Measurements from ENCODE around the gene EEPD1.
"Not testable (repeated sequence)": the region's sequence is repeated elsewhere in the genome, so short reads cannot be mapped to it uniquely, and the experiment has no call there.

Gene EEPD1

DNA sequence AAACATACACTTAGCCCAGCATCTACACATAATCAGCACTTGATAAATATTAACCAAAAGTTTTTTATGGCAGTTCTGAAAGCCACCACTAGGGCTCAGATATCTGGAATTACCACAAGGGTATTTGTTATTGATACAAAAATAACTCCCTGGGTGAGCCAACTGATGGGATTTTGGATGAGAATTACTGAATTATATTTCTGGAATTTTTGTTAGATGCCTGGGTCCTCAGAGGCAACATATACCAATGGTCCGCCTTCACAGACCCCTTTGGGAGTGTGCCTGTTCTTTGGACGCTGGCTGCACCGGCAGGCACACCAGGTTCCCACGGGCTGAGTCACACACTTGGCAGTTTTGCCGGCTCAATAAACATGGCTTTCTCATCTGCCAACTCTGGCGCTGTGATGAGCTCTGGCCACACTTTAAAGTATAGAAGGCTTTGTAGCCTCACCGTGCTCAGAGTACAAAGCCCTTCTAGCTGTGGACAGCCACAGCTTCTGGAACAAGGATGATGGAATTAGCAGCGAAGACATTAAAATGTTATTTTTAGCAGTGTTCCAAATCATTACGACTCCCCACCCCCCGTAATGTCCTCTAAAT, 24.5 kb upstream of the EEPD1 start:
- DNase-seq (ENCODE audit: low spot score) = no peak

DNA sequence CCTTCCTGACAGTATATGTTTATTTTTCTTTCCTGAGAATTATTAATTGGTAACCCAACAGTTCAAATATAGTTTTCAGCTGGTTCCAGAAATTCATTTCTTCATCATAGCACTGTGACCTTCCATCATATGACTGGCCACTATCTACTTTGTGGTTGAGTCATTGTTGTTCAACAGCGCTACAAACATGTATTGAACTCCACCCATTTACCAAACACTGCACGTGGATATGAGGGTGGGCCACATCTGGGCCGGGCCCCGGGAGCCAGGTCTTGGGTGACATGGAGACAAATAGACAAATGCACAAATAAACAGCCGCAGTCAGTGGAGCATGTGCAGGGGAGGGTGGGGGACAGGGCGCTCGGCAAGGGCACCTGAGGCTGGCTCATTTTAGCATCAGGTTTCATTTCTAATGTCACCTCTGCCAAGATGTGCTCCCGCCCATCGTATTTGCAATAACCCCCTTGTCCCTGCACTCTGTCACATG, 24.0 kb upstream of the EEPD1 start:
- DNase-seq (ENCODE audit: low spot score) = no peak

GRCh38 chr7:36130236-36130945, 22.7 kb upstream of the EEPD1 start:
- DNase-seq (ENCODE audit: low spot score) = no peak

DNA sequence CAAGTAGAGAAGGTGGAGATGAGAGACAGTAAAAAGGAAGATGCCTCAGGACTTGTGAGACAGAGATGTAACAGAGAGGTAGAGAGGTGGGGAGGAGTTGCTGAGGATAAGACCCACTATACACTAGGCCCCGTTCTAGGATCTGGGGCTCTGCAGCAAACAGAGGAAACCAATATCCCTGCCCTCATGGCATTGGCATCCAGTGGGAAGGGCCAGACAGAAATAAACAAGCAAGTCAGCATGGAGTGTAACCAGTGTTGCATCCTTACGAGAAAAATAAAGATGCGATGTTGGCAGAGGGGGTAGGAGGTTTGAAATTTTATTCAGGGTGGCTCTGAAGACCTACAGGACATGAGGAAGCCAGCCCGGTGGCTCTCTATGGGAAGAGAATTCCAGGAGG, 22.0 kb upstream of the EEPD1 start:
- no peak for DNase-seq (ENCODE audit: low spot score)

GRCh38 chr7:36131499-36131898, 21.6 kb upstream of the EEPD1 start:
- no peak for DNase-seq (ENCODE audit: low spot score)

GRCh38 chr7:36132012-36132411, 21.0 kb upstream of the EEPD1 start:
- no peak for DNase-seq (ENCODE audit: low spot score)

- DNase-seq (ENCODE audit: low spot score) = no peak
These were observed 17.4 kb upstream of the EEPD1 start for GRCh38 chr7:36135700-36136099.

GRCh38 chr7:36137258-36137657, 15.8 kb upstream of the EEPD1 start:
- no peak for DNase-seq (ENCODE audit: low spot score)

- no peak for DNase-seq (ENCODE audit: low spot score)
These were observed 15.3 kb upstream of the EEPD1 start for GRCh38 chr7:36137754-36138153.

DNA sequence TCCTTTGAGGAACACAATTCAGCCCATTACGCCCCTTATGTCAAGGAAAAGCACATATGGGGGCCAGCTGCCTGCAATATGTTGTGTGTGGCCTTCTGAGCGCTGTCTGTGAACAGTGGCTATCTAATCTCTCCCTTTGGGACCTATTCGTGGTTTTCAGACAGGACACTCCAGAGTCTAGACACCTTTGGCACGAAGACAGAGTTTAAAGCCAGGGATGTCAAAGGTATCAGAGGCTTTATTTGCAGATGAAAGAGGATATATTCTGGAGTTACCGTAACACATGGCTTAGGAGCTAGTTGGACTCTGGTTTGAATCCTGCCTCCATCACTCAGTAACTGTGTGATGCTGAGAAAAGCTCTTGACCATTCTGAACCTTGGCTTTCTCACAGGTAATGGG, 14.8 kb upstream of the EEPD1 start:
- no peak for DNase-seq (ENCODE audit: low spot score)

DNA sequence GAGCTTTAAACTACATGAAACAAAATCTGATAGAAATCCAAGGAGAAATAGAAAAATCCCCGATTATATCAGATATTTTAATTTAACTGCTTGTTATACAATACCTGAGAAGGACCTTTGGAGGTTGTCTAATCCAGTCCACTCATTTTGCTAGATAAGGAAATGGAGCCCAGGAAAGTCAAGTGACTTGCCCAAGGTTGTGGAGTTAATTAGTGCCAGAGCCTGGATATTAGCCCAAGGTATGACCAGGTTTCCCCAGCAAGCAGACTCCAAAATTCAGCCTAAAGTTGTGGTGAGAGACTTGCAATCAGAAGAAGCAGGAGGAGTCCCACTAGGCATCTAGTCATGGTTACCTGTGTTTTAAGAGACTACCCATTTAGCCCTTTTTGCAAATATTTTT, 11.7 kb upstream of the EEPD1 start:
- DNase-seq (ENCODE audit: low spot score) = no peak

- no peak for DNase-seq (ENCODE audit: low spot score)
These were observed 11.2 kb upstream of the EEPD1 start for GRCh38 chr7:36141850-36142249.

- DNase-seq (ENCODE audit: low spot score) = no peak
These were observed 8.9 kb upstream of the EEPD1 start for GRCh38 chr7:36144189-36144588.

GRCh38 chr7:36145686-36146085, 7.4 kb upstream of the EEPD1 start:
- no peak for DNase-seq (ENCODE audit: low spot score)

GRCh38 chr7:36147361-36147760, 5.7 kb upstream of the EEPD1 start:
- no peak for DNase-seq (ENCODE audit: low spot score)

GRCh38 chr7:36148422-36149065, 4.5 kb upstream of the EEPD1 start:
- DNase-seq (ENCODE audit: low spot score) = no peak

DNA sequence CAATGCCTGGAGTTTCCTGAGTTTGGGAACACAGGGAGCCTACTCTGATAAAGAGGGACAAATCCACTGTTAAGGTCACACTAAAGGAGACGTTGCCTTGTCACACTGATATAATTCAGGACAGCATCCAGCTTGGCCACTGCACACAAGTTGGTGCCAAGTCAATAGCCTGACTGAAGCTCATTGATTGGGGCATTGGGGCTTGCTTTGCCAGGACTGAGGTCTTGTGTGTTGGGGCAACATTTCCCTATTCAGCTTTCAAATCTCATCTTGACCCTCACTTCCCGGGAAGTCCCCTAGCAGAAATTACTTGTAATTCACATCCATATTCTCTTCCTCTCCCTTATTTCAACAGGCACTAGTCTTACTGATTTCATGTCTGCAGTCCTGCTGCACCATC, 3.8 kb upstream of the EEPD1 start:
- DNase-seq (ENCODE audit: low spot score) = not testable (repeated sequence)

DNA sequence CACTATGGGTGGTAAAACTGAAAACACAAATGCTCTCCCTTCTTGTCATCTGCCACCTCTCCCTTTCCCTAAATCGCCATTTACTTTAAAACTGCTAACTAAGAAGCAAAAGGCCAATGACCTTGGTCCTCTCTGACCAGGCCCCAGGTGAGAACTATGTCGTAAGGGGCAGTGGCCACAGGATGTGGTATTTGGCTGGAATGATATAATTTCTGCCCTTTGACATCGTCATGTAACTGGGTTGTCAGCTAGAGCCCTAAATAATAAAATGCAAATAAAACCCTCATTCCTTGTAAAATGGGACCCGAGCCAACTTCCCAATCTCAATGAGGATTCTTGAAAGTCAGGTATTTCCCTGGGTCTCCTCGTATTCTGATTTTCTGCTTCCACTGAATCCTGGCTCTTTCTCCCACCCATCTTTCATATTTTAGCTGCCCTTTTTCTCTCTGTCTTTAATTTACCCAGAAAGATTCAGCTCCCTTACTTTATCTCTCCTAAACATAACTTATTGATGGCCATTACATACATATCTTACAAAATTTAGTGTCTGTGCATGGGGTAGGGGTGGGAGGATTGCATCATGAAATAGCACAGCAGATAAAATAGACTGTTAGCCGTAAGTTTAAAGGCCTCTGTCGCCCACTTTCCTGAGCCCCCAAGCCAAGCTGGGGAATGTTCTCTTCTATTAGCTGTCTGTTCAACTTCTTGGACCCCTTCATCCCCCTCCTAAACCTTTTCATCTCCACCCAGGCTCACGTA, 3.2 kb upstream of the EEPD1 start:
- no peak for DNase-seq (ENCODE audit: low spot score)

DNA sequence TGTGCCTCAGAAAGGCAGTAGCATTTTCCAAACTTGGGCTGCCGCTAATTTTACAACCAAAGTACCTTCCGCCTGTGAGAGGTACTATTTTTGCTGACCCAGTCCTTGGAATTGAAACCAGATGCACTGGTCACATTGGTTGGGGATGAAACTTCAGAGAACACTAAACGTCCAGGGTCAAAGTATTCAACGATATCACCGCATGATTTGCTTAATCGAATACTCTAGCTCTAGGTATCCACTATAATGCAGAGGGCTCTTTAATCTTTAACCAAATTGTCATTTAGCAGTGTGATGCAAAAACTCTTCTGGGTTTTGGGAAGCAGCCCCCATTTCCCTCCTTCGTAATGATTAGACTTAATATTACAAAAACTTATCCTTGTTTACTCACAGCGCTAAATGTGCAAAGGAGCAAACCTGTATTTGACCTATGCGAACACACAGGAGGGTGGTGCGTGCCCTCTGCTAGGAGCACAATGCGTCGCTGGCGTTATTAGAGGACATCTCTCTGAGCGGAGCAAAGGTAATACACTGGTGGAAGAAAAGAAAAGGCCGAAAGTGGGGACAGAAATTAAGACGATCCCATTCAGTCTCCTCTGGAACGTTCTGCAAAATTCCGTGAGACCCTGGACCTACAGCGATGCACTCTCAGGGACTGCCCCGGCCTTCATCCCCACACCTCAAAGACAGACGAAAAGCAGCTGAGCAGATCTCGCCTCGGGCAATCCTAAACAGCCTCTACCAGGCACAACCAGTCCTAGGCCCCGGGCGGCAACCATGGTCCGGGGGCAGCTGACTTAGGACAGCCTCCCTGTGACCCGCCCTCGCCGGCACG, 916 bp upstream of the EEPD1 start:
- DNase-seq (ENCODE audit: low spot score) = no peak

DNA sequence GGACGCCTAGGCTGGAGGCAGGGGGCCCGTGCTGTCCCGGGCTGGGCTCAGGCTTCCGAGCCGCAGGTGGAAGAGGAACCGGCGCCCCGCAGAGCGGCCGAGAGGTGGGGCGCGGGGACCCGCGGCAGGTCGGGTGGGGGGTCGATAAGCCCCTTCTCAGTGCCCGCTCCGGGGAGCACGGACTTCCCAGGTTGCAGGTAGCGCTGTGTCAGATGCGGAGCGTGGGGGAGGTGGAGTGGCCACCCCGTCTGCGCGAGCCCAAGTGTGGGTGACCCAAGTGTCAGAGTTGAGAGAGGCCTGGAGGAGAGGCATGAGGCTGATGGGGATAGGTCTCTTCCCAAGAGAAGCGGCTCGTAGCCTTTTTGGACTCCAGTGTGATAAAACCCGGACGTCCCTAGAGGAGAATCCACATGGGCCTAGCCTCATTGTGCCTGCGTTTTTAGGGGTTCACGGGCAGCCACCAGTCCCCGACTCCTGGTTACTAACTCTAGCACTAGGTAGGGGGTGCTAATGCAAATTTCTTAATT, 580 bp downstream of the EEPD1 start:
- no peak for DNase-seq (ENCODE audit: low spot score)

Measured in CD4-positive, alpha-beta T cell treated with Interleukin-6 at 100 ng/mL for 8 hours (primary cell).